H9 (cell line): ENCODE data around the gene HNF1B. TPM values are rescaled to one million over a fixed set of nuclear protein-coding genes. Genes with fewer than 3 reads are reported as not detected.

Experiments used
- DNase-seq: peaks from one replicate; pipeline ENCODE4 v3.0.0-alpha.2; 2017
- H2AFZ ChIP-seq: one replicate; pipeline ENCODE4 v1.6.1; 2013; ENCODE audit warnings: mild to moderate bottlenecking, low read length, control low read depth, moderate library complexity
- H2AK5ac ChIP-seq: 2 replicates; pipeline ENCODE4 v1.6.1; 2013; ENCODE audit warnings: low read length, control low read depth, mixed read lengths; ENCODE audit not compliant: insufficient read length
- H2BK120ac ChIP-seq: one replicate; pipeline ENCODE4 v1.6.1; 2013; ENCODE audit warnings: low read depth, mild to moderate bottlenecking, low read length, control low read depth, inconsistent platforms; ENCODE audit not compliant: poor library complexity, severe bottlenecking
- H2BK12ac ChIP-seq: 2 replicates; pipeline ENCODE4 v1.6.1; 2013; ENCODE audit warnings: low read length, control low read depth, mixed read lengths, low read depth; ENCODE audit not compliant: insufficient read length
- H2BK15ac ChIP-seq: 2 replicates; pipeline ENCODE4 v1.6.1; 2013; ENCODE audit warnings: low read depth, low read length, control low read depth
- H2BK20ac ChIP-seq: one replicate; pipeline ENCODE4 v1.6.1; 2013; ENCODE audit warnings: low read depth, mild to moderate bottlenecking, low read length, control low read depth, inconsistent platforms; ENCODE audit not compliant: poor library complexity, severe bottlenecking
- H2BK5ac ChIP-seq: 2 replicates; pipeline ENCODE4 v1.6.1; 2013; ENCODE audit warnings: low read length, control low read depth, mixed read lengths; ENCODE audit not compliant: insufficient read length
- H3K14ac ChIP-seq: 2 replicates; pipeline ENCODE4 v1.6.1; 2013; ENCODE audit warnings: low read length, control low read depth; ENCODE audit not compliant: insufficient read depth
- H3K18ac ChIP-seq: 2 replicates; pipeline ENCODE4 v1.6.1; 2013; ENCODE audit warnings: low read depth, mild to moderate bottlenecking, mixed read lengths, low read length, control low read depth; ENCODE audit not compliant: insufficient read length
- H3K23ac ChIP-seq: 2 replicates; pipeline ENCODE4 v1.6.1; 2013; ENCODE audit warnings: low read length, control low read depth, mixed read lengths, low read depth; ENCODE audit not compliant: insufficient read length
- H3K23me2 ChIP-seq: 2 replicates; pipeline ENCODE4 v1.6.1; 2013; ENCODE audit warnings: low read depth, mild to moderate bottlenecking, mixed read lengths, low read length, control low read depth; ENCODE audit not compliant: insufficient read length, poor library complexity, severe bottlenecking
- H3K27ac ChIP-seq: 2 replicates; pipeline ENCODE4 v1.5.1; 2013; ENCODE audit warnings: low read length, control low read depth, mixed read lengths, low read depth; ENCODE audit not compliant: insufficient read length
- H3K27me3 ChIP-seq: 2 replicates; pipeline ENCODE4 v1.6.1; 2013; ENCODE audit warnings: low read length, control low read depth, inconsistent platforms; ENCODE audit not compliant: insufficient read depth
- H3K4ac ChIP-seq: 2 replicates; pipeline ENCODE4 v1.6.1; 2013; ENCODE audit warnings: low read depth, mild to moderate bottlenecking, control low read depth, inconsistent platforms, low read length, moderate library complexity
- H3K4me1 ChIP-seq: 2 replicates; pipeline ENCODE4 v1.6.1; 2013; ENCODE audit warnings: low read length, control low read depth, inconsistent platforms; ENCODE audit not compliant: insufficient read depth
- H3K4me2 ChIP-seq: 2 replicates; pipeline ENCODE4 v1.6.1; 2013; ENCODE audit warnings: low read length, control low read depth, mixed read lengths; ENCODE audit not compliant: insufficient read length, insufficient read depth
- H3K56ac ChIP-seq: 2 replicates; pipeline ENCODE4 v1.6.1; 2013; ENCODE audit warnings: low read depth, mild to moderate bottlenecking, mixed read lengths, low read length, control low read depth; ENCODE audit not compliant: insufficient read length
- H3K79me1 ChIP-seq: 2 replicates; pipeline ENCODE4 v1.6.1; 2013; ENCODE audit warnings: low read depth, mild to moderate bottlenecking, moderate library complexity, low read length, control low read depth, inconsistent platforms; ENCODE audit not compliant: insufficient read depth, poor library complexity, severe bottlenecking
- H3K79me2 ChIP-seq: 2 replicates; pipeline ENCODE4 v1.6.1; 2013; ENCODE audit warnings: low read length, control low read depth, inconsistent platforms; ENCODE audit not compliant: insufficient read depth
- H3K9ac ChIP-seq: 2 replicates; pipeline ENCODE4 v1.6.1; 2013; ENCODE audit warnings: low read length, control low read depth, mixed read lengths; ENCODE audit not compliant: insufficient read length; ENCODE audit errors: extremely low read depth
- H3K9me3 ChIP-seq: one replicate; pipeline ENCODE4 v1.6.1; 2013; ENCODE audit warnings: low read depth, low read length, inconsistent platforms; ENCODE audit not compliant: control insufficient read depth
- H3T11ph ChIP-seq: one replicate; pipeline ENCODE4 v1.6.1; 2013; ENCODE audit warnings: mild to moderate bottlenecking, low read length, control low read depth, inconsistent platforms
- H4K20me1 ChIP-seq: one replicate; pipeline ENCODE4 v1.6.1; 2013; ENCODE audit not compliant: control insufficient read depth, insufficient read length, insufficient read depth
- H4K5ac ChIP-seq: 2 replicates; pipeline ENCODE4 v1.6.1; 2013; ENCODE audit warnings: low read depth, mild to moderate bottlenecking, mixed read lengths, low read length, control low read depth; ENCODE audit not compliant: insufficient read length
- H4K8ac ChIP-seq: replicated peaks from 2 replicates; pipeline ENCODE4 v1.6.1; 2013; ENCODE audit warnings: low read length, control low read depth, mixed read lengths, low read depth; ENCODE audit not compliant: insufficient read length
- H4K91ac ChIP-seq: 2 replicates; pipeline ENCODE4 v1.6.1; 2013; ENCODE audit warnings: low read depth, mild to moderate bottlenecking, moderate library complexity, mixed read lengths, low read length, control low read depth; ENCODE audit not compliant: insufficient read length
- H3K27ac Mint-ChIP-seq, 3 experiments: 2 replicates in 2 of 3; 3 replicates in 1 of 3; pipeline ENCODE4 v1.8.0; 2020 to 2021; ENCODE audit warnings: mixed read lengths in 3 of 3, mild to moderate bottlenecking in 1 of 3, moderate library complexity in 1 of 3
- H3K27me3 Mint-ChIP-seq: 2 replicates; pipeline ENCODE4 v1.8.0; 2021; ENCODE audit warnings: low read depth, mild to moderate bottlenecking, moderate library complexity, mixed read lengths
- H3K36me3 Mint-ChIP-seq, 3 experiments: 2 replicates in 2 of 3; 3 replicates in 1 of 3; pipeline ENCODE4 v1.8.0; 2020 to 2021; ENCODE audit warnings: low read depth in 3 of 3, mixed read lengths in 3 of 3; ENCODE audit not compliant: insufficient read depth in 1 of 3
- H3K4me1 Mint-ChIP-seq, 2 experiments: 2 replicates each; pipeline ENCODE4 v1.8.0; 2020; ENCODE audit warnings: mixed read lengths in 2 of 2
- H3K4me3 Mint-ChIP-seq, 2 experiments: 2 replicates in 1 of 2; 3 replicates in 1 of 2; pipeline ENCODE4 v1.8.0; 2020 to 2021; ENCODE audit warnings: mild to moderate bottlenecking in 2 of 2, mixed read lengths in 2 of 2, moderate library complexity in 1 of 2
- H3K9me3 Mint-ChIP-seq, 2 experiments: 2 replicates in 1 of 2; 3 replicates in 1 of 2; pipeline ENCODE4 v1.8.0; 2020; ENCODE audit warnings: mild to moderate bottlenecking in 2 of 2, mixed read lengths in 2 of 2, moderate library complexity in 1 of 2
- WGBS: extraction: QIAGEN DNeasy Blood & Tissue Kit; methylation state at CpG from one replicate; pipeline ENCODE4 v1.1.7; 2013; ENCODE audit warnings: missing lambda C conversion rate, low lambda C conversion rate, mixed read lengths; ENCODE audit not compliant: insufficient read length; ENCODE audit errors: extremely low coverage; 5-methylcytosine and 5-hydroxymethylcytosine counted together
- total RNA-seq: library from RNA; stranded (reverse); gene quantifications from 2 replicates; pipeline ENCODE4 v1.2.1, GENCODE V29; 2021
- TF ChIP-seq, protein P1 (sequence below): fragments of 200-600 bp; sonication (generic); conservative IDR thresholded peaks from 3 replicates; pipeline ENCODE4 v1.8.0; 2021; ENCODE audit warnings: antibody characterized with exemption, mild to moderate bottlenecking

HNF1B gene
- total RNA-seq, 1 experiment from 2014 or later, result not detected

DNA sequence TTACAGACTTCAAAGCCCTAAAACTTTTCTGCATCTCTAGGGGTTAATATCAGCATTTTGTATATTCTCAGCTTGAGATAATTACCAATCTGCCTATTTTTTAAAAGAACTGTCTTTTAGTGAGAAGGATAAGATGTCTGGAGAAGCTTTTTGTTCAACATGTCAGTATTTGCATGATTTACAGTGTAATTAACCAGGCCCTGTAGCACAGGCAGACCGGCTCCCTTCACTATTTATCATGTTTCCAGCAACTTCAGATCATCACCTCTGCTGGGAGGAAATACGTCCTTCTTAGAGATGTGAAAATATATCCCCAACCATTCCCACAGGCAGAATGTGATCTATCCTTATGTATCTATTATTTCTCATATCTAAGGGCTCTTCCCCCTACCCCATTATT, 93.0 kb downstream of the HNF1B start:
- Histone ChIP-seq H3K9ac (no peak overlapping the region), H2AK5ac (no peak overlapping the region), H3K4ac (no peak overlapping the region), H3T11ph (no peak overlapping the region), H3K27ac (no peak overlapping the region), H3K14ac (no peak overlapping the region), H4K5ac (no peak overlapping the region), H2BK12ac (no peak overlapping the region), H2BK5ac (no peak overlapping the region), H4K20me1 (no peaks in the 10 kb centered on the region), H2BK15ac (no peak overlapping the region), H3K18ac (no peak overlapping the region), H3K23ac (no peak overlapping the region), H3K27me3 (no peaks in the 10 kb centered on the region), H3K56ac (no peak overlapping the region), H2BK120ac (no peak overlapping the region), H3K79me2 (no peaks in the 10 kb centered on the region), H3K9me3 (no peaks in the 10 kb centered on the region), H3K79me1 (no peaks in the 10 kb centered on the region), H3K4me2 (no peak overlapping the region), H3K4me1 (no peaks in the 10 kb centered on the region), H2BK20ac (no peak overlapping the region), H4K8ac (no peak overlapping the region), H3K23me2 (no peaks in the 10 kb centered on the region), H2AFZ (no peak overlapping the region), H4K91ac (no peak overlapping the region)
- H3K27ac Mint-ChIP-seq, result no peak overlapping the region
- H3K4me1 Mint-ChIP-seq, result no peaks in the 10 kb centered on the region
- no peak overlapping the region for H3K4me3 Mint-ChIP-seq
- DNase-seq, result no peak
- TF ChIP-seq, protein P1, sequence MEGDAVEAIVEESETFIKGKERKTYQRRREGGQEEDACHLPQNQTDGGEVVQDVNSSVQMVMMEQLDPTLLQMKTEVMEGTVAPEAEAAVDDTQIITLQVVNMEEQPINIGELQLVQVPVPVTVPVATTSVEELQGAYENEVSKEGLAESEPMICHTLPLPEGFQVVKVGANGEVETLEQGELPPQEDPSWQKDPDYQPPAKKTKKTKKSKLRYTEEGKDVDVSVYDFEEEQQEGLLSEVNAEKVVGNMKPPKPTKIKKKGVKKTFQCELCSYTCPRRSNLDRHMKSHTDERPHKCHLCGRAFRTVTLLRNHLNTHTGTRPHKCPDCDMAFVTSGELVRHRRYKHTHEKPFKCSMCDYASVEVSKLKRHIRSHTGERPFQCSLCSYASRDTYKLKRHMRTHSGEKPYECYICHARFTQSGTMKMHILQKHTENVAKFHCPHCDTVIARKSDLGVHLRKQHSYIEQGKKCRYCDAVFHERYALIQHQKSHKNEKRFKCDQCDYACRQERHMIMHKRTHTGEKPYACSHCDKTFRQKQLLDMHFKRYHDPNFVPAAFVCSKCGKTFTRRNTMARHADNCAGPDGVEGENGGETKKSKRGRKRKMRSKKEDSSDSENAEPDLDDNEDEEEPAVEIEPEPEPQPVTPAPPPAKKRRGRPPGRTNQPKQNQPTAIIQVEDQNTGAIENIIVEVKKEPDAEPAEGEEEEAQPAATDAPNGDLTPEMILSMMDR, result no peak
- H3K9me3 Mint-ChIP-seq, result no peaks in the 10 kb centered on the region
- H3K36me3 Mint-ChIP-seq, result no peaks in the 10 kb centered on the region
- no CpG with 5 or more reads among the region's 2 CpGs for WGBS
- peaks cover 23% of the 10 kb centered on the region for H3K27me3 Mint-ChIP-seq
